HG03354 (cell line): ENCODE results near the gene PHLDB1.

Experiments used
- ATAC-seq: cut with Tn5 transposase; IDR thresholded peaks from one replicate; pipeline ENCODE4 v1.9.1; 2021; ENCODE audit warnings: mild to moderate bottlenecking; ENCODE audit not compliant: unreplicated experiment, poor library complexity, severe bottlenecking

Gene PHLDB1

DNA sequence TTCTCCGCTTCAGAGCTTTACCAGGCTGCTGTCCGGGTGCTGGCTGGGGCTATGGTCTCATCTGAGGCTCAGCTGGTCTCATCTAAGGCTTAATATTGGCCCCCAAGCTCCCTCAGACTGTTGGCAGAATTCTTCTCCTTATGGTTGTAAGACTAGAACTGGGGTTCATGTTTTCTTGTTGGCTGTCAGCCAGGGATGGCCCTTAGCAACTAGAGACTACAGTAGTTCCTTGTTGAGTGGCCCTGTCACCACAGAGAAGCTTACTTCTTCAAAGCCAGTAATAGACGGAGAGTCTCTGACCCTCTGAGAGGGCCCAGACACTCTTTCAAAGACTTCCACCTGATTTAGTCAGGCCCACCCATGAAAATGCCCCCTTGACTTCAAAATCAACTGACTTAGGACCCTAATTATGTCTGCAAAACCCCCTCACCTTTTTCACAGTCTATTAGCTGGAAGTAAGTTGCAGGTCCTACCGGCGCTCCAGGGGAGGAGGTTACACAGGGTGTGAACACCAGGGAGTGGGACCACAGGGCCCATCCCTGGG lies 96.2 kb downstream of the PHLDB1 start:
- no peak for ATAC-seq

DNA sequence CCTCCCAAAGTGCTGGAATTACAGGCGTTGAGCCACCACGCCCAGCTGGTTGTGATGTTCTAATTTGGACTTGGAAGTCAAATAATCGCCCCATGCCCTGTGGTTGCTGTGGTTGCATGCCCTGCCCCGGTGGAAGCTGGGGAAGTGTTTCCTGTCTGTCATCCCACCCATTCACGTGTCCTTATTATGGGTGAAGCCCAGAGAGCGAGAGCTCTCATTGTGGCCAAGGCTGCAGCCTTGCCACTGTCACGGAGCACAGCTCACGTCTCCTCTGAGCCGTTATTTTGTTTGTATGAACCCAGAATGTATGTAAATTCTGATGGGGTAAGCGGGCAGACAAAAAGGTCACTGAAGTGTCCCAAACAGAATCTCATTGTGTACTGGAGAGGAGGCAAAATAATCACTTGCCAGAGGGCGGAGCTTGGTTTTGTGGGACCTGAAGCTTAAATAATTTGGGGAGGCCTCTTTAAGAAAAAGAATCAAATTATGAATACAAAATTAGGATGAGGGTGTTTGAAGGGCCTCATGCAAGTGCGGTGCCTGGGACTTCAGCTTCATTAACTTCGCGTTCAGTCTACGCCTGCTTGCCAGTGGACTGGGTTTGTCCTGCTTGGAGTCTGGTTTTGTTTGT lies 97.8 kb downstream of the PHLDB1 start:
- ATAC-seq = no peak

DNA sequence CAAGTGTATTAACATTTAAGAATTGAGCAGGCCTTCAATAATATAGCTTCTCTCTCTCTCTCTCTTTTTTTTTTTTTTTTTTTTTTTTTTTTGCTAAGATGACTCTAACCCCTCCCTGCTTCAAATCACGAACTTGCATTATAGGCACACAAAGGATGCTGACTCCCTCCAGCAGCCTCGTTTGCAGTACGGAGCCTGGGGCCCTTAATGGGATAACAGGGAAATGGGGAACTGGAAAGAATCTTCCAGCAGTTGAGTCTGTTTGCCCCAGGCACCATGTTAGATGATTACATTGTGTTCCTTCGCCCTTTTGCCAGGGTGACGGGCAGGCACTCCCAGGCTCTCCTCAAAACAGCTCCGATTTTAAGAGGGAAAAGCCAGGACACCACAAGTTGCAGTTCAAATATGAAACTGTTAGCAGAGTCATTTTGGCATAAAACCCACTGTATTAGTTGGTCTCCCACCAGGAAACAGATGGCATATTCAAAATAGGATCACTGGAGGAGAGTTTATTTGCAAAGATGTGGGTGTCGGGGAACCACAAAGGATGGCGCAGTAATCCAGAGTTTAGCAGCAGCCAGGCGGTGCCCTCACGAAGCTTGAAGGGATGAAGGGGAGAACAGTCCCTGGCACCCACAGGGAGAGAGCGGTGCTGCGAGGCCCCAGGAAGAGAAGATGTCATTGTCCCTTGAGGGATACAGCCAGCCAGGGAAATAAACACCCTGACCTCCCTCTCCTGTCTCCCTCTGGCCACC lies 98.6 kb downstream of the PHLDB1 start:
- no peak for ATAC-seq

DNA sequence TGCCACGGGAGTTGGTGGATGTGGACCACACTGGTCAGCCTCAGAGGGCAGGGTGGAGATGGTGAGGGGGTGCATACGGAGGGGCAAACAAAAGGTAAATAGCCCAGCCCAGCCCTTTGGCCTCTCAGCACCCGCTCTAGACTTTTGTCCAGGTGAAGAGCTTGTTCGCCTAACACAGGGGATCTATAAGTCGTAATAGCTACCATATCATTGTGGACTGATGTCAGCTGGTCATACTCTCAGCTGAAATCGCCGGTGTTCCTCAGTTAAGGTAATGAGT lies 99.1 kb downstream of the PHLDB1 start:
- ATAC-seq = no peak
